H9 (cell line): Measurements from ENCODE around the gene TSPAN9. TPM values are rescaled to one million over a fixed set of nuclear protein-coding genes. Genes with fewer than 3 reads are reported as not detected.

Experiments used
- DNase-seq: peaks from one replicate; pipeline ENCODE4 v3.0.0-alpha.2; 2017
- H2AFZ ChIP-seq: one replicate; pipeline ENCODE4 v1.6.1; 2013; ENCODE audit warnings: mild to moderate bottlenecking, low read length, control low read depth, moderate library complexity
- H2AK5ac ChIP-seq: 2 replicates; pipeline ENCODE4 v1.6.1; 2013; ENCODE audit warnings: low read length, control low read depth, mixed read lengths; ENCODE audit not compliant: insufficient read length
- H2BK120ac ChIP-seq: one replicate; pipeline ENCODE4 v1.6.1; 2013; ENCODE audit warnings: low read depth, mild to moderate bottlenecking, low read length, control low read depth, inconsistent platforms; ENCODE audit not compliant: poor library complexity, severe bottlenecking
- H2BK12ac ChIP-seq: 2 replicates; pipeline ENCODE4 v1.6.1; 2013; ENCODE audit warnings: low read length, control low read depth, mixed read lengths, low read depth; ENCODE audit not compliant: insufficient read length
- H2BK15ac ChIP-seq: 2 replicates; pipeline ENCODE4 v1.6.1; 2013; ENCODE audit warnings: low read depth, low read length, control low read depth
- H2BK20ac ChIP-seq: one replicate; pipeline ENCODE4 v1.6.1; 2013; ENCODE audit warnings: low read depth, mild to moderate bottlenecking, low read length, control low read depth, inconsistent platforms; ENCODE audit not compliant: poor library complexity, severe bottlenecking
- H2BK5ac ChIP-seq: 2 replicates; pipeline ENCODE4 v1.6.1; 2013; ENCODE audit warnings: low read length, control low read depth, mixed read lengths; ENCODE audit not compliant: insufficient read length
- H3K14ac ChIP-seq: 2 replicates; pipeline ENCODE4 v1.6.1; 2013; ENCODE audit warnings: low read length, control low read depth; ENCODE audit not compliant: insufficient read depth
- H3K18ac ChIP-seq: 2 replicates; pipeline ENCODE4 v1.6.1; 2013; ENCODE audit warnings: low read depth, mild to moderate bottlenecking, mixed read lengths, low read length, control low read depth; ENCODE audit not compliant: insufficient read length
- H3K23ac ChIP-seq: 2 replicates; pipeline ENCODE4 v1.6.1; 2013; ENCODE audit warnings: low read length, control low read depth, mixed read lengths, low read depth; ENCODE audit not compliant: insufficient read length
- H3K23me2 ChIP-seq: 2 replicates; pipeline ENCODE4 v1.6.1; 2013; ENCODE audit warnings: low read depth, mild to moderate bottlenecking, mixed read lengths, low read length, control low read depth; ENCODE audit not compliant: insufficient read length, poor library complexity, severe bottlenecking
- H3K27ac ChIP-seq: 2 replicates; pipeline ENCODE4 v1.5.1; 2013; ENCODE audit warnings: low read length, control low read depth, mixed read lengths, low read depth; ENCODE audit not compliant: insufficient read length
- H3K27me3 ChIP-seq: 2 replicates; pipeline ENCODE4 v1.6.1; 2013; ENCODE audit warnings: low read length, control low read depth, inconsistent platforms; ENCODE audit not compliant: insufficient read depth
- H3K4ac ChIP-seq: 2 replicates; pipeline ENCODE4 v1.6.1; 2013; ENCODE audit warnings: low read depth, mild to moderate bottlenecking, control low read depth, inconsistent platforms, low read length, moderate library complexity
- H3K4me1 ChIP-seq: 2 replicates; pipeline ENCODE4 v1.6.1; 2013; ENCODE audit warnings: low read length, control low read depth, inconsistent platforms; ENCODE audit not compliant: insufficient read depth
- H3K4me2 ChIP-seq: 2 replicates; pipeline ENCODE4 v1.6.1; 2013; ENCODE audit warnings: low read length, control low read depth, mixed read lengths; ENCODE audit not compliant: insufficient read length, insufficient read depth
- H3K56ac ChIP-seq: 2 replicates; pipeline ENCODE4 v1.6.1; 2013; ENCODE audit warnings: low read depth, mild to moderate bottlenecking, mixed read lengths, low read length, control low read depth; ENCODE audit not compliant: insufficient read length
- H3K79me1 ChIP-seq: 2 replicates; pipeline ENCODE4 v1.6.1; 2013; ENCODE audit warnings: low read depth, mild to moderate bottlenecking, moderate library complexity, low read length, control low read depth, inconsistent platforms; ENCODE audit not compliant: insufficient read depth, poor library complexity, severe bottlenecking
- H3K79me2 ChIP-seq: 2 replicates; pipeline ENCODE4 v1.6.1; 2013; ENCODE audit warnings: low read length, control low read depth, inconsistent platforms; ENCODE audit not compliant: insufficient read depth
- H3K9ac ChIP-seq: 2 replicates; pipeline ENCODE4 v1.6.1; 2013; ENCODE audit warnings: low read length, control low read depth, mixed read lengths; ENCODE audit not compliant: insufficient read length; ENCODE audit errors: extremely low read depth
- H3K9me3 ChIP-seq: one replicate; pipeline ENCODE4 v1.6.1; 2013; ENCODE audit warnings: low read depth, low read length, inconsistent platforms; ENCODE audit not compliant: control insufficient read depth
- H3T11ph ChIP-seq: one replicate; pipeline ENCODE4 v1.6.1; 2013; ENCODE audit warnings: mild to moderate bottlenecking, low read length, control low read depth, inconsistent platforms
- H4K20me1 ChIP-seq: one replicate; pipeline ENCODE4 v1.6.1; 2013; ENCODE audit not compliant: control insufficient read depth, insufficient read length, insufficient read depth
- H4K5ac ChIP-seq: 2 replicates; pipeline ENCODE4 v1.6.1; 2013; ENCODE audit warnings: low read depth, mild to moderate bottlenecking, mixed read lengths, low read length, control low read depth; ENCODE audit not compliant: insufficient read length
- H4K8ac ChIP-seq: replicated peaks from 2 replicates; pipeline ENCODE4 v1.6.1; 2013; ENCODE audit warnings: low read length, control low read depth, mixed read lengths, low read depth; ENCODE audit not compliant: insufficient read length
- H4K91ac ChIP-seq: 2 replicates; pipeline ENCODE4 v1.6.1; 2013; ENCODE audit warnings: low read depth, mild to moderate bottlenecking, moderate library complexity, mixed read lengths, low read length, control low read depth; ENCODE audit not compliant: insufficient read length
- H3K27ac Mint-ChIP-seq, 3 experiments: 2 replicates in 2 of 3; 3 replicates in 1 of 3; pipeline ENCODE4 v1.8.0; 2020 to 2021; ENCODE audit warnings: mixed read lengths in 3 of 3, mild to moderate bottlenecking in 1 of 3, moderate library complexity in 1 of 3
- H3K27me3 Mint-ChIP-seq: 2 replicates; pipeline ENCODE4 v1.8.0; 2021; ENCODE audit warnings: low read depth, mild to moderate bottlenecking, moderate library complexity, mixed read lengths
- H3K36me3 Mint-ChIP-seq, 3 experiments: 2 replicates in 2 of 3; 3 replicates in 1 of 3; pipeline ENCODE4 v1.8.0; 2020 to 2021; ENCODE audit warnings: low read depth in 3 of 3, mixed read lengths in 3 of 3; ENCODE audit not compliant: insufficient read depth in 1 of 3
- H3K4me1 Mint-ChIP-seq, 2 experiments: 2 replicates each; pipeline ENCODE4 v1.8.0; 2020; ENCODE audit warnings: mixed read lengths in 2 of 2
- H3K4me3 Mint-ChIP-seq, 2 experiments: 2 replicates in 1 of 2; 3 replicates in 1 of 2; pipeline ENCODE4 v1.8.0; 2020 to 2021; ENCODE audit warnings: mild to moderate bottlenecking in 2 of 2, mixed read lengths in 2 of 2, moderate library complexity in 1 of 2
- H3K9me3 Mint-ChIP-seq, 2 experiments: 2 replicates in 1 of 2; 3 replicates in 1 of 2; pipeline ENCODE4 v1.8.0; 2020; ENCODE audit warnings: mild to moderate bottlenecking in 2 of 2, mixed read lengths in 2 of 2, moderate library complexity in 1 of 2
- WGBS: extraction: QIAGEN DNeasy Blood & Tissue Kit; methylation state at CpG from one replicate; pipeline ENCODE4 v1.1.7; 2013; ENCODE audit warnings: missing lambda C conversion rate, low lambda C conversion rate, mixed read lengths; ENCODE audit not compliant: insufficient read length; ENCODE audit errors: extremely low coverage; 5-methylcytosine and 5-hydroxymethylcytosine counted together
- total RNA-seq: library from RNA; stranded (reverse); gene quantifications from 2 replicates; pipeline ENCODE4 v1.2.1, GENCODE V29; 2021
- TF ChIP-seq, protein P1 (sequence below): fragments of 200-600 bp; sonication (generic); conservative IDR thresholded peaks from 3 replicates; pipeline ENCODE4 v1.8.0; 2021; ENCODE audit warnings: antibody characterized with exemption, mild to moderate bottlenecking

The TSPAN9 gene
- total RNA-seq, 1 experiment from 2014 or later, result 19.0 TPM

DNA sequence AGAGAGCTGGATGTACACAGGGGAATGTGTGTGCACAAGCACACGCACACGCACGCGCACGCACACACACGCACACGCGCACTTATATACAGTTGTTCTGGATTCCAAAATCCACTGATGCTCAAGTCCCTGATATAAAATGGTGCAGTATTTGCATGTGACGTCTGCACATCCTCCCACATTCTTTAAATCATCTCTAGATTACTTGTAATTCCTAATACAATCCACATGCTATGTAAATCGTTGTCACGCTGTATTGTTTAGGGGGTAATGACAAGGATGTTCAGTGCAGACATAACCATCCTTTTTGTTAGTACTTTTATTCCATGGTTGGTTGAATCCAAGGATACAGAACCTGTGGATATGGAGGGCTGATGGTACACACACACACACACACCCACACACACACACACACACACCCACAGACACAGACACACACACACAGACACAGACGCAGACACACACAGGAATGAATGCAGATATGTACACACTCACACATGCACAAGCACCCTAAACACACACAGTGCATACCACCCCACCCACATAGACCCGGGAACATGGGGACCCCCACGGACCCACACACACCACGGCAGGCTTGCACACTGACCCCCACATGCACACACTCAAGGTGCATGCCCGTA lies 225.3 kb downstream of the TSPAN9 start:
- Histone ChIP-seq H3T11ph (no peak overlapping the region), H4K5ac (no peak overlapping the region), H2BK12ac (no peak overlapping the region), H2BK15ac (no peak overlapping the region), H3K14ac (no peak overlapping the region), H3K23ac (no peak overlapping the region), H3K27ac (no peak overlapping the region), H3K23me2 (no peaks in the 10 kb centered on the region), H3K4me2 (no peak overlapping the region), H3K4me1 (no peaks in the 10 kb centered on the region), H2AFZ (no peak overlapping the region), H4K8ac (no peak overlapping the region), H2BK120ac (no peak overlapping the region), H3K9me3 (no peaks in the 10 kb centered on the region), H3K79me2 (no peaks in the 10 kb centered on the region), H3K27me3 (no peaks in the 10 kb centered on the region; the same call in 1 of the 2 replicates), H3K4ac (no peak overlapping the region), H2BK20ac (no peak overlapping the region), H3K18ac (no peak overlapping the region), H4K20me1 (no peaks in the 10 kb centered on the region), H2BK5ac (no peak overlapping the region), H4K91ac (no peak overlapping the region), H3K79me1 (no peaks in the 10 kb centered on the region), H3K56ac (no peak overlapping the region), H2AK5ac (no peak overlapping the region), H3K9ac (no peak overlapping the region)
- Mint-ChIP-seq H3K4me3 (no peak overlapping the region), H3K4me1 (peaks cover 11 to 20% of the 10 kb centered on the region in 2 experiments), H3K27me3 (peaks cover 23% of the 10 kb centered on the region), H3K36me3 (no peaks in the 10 kb centered on the region; a peak in 1 of 7 replicates), H3K27ac (no peak overlapping the region; a peak in 1 of 7 replicates), H3K9me3 (no peaks in the 10 kb centered on the region)
- TF ChIP-seq, protein P1, sequence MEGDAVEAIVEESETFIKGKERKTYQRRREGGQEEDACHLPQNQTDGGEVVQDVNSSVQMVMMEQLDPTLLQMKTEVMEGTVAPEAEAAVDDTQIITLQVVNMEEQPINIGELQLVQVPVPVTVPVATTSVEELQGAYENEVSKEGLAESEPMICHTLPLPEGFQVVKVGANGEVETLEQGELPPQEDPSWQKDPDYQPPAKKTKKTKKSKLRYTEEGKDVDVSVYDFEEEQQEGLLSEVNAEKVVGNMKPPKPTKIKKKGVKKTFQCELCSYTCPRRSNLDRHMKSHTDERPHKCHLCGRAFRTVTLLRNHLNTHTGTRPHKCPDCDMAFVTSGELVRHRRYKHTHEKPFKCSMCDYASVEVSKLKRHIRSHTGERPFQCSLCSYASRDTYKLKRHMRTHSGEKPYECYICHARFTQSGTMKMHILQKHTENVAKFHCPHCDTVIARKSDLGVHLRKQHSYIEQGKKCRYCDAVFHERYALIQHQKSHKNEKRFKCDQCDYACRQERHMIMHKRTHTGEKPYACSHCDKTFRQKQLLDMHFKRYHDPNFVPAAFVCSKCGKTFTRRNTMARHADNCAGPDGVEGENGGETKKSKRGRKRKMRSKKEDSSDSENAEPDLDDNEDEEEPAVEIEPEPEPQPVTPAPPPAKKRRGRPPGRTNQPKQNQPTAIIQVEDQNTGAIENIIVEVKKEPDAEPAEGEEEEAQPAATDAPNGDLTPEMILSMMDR, result no peak
- DNase-seq, result no peak
- no CpG with 5 or more reads among the region's 16 CpGs for WGBS
